ENCODE measurements around the gene KRT74.

DNA sequence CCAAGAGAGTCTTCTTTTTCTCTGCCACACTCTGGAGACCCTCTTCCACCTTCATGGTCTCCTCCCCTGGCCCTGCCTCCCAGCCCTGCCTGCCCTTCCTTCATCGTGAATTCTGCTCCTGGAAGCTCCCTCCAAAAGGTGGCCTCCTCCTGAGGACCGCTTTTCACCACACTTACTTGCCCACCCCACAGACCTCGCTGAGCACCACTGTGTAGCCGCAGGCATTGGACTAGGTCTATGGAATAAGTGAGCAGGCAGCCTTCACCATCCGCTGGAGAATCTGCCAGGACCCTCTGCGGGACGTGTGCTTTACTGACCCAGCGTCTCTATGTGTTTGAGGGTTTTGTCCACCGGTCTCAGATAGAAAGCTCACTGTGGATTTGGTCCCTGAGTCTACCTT is 43.8 kb downstream of the KRT74 start:
- no peak for TF ChIP-seq YY1 (IDR thresholded peaks at IDR 0.05; ENCODE audit: insufficient read depth, insufficient read length)
- no peak for TF ChIP-seq ZNF274 (IDR thresholded peaks at IDR 0.05; ENCODE audit: low read depth, low read length)

Data from NT2/D1 (cell line).